ENCODE measurements around the gene NUBP2. TPM values are rescaled to one million over a fixed set of nuclear protein-coding genes. Genes with fewer than 3 reads are reported as not detected.

The NUBP2 gene
- total RNA-seq, 1 donor from 2014 or later: 82.9 TPM

DNA sequence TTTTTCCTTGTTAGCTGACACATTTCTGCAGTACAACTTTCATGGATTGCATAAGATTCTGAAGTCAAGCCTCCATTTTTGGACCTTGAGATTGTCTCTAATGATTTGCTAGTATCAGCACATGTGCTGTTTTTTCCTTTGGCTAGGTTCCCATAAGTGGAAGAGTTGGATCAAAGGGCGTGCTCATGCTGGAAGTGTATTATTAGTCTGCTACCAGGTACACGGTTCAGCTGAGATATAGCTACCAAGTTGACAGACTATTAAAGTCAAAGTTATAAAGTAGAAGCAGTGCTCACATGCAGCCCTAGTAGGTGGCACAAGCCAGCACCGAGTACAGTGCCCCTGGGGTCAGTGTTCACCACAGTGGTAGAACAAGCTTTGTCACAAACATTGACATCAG lies 47.5 kb downstream of the NUBP2 start:
- FAIRE-seq (no peak), DNase-seq (ENCODE audit: low read depth) (no peak)
- peaks cover 2% of the 10 kb centered on the region for H3K36me3 ChIP-seq (ENCODE audit: control insufficient read depth, insufficient read depth, low read length)
- H3K27me3 ChIP-seq (ENCODE audit: control insufficient read depth, insufficient read depth, low read length): no peaks in the 10 kb centered on the region
- H3K4me3 ChIP-seq (ENCODE audit: low read depth, low read length): no peak overlapping the region
- TF ChIP-seq, protein P1, sequence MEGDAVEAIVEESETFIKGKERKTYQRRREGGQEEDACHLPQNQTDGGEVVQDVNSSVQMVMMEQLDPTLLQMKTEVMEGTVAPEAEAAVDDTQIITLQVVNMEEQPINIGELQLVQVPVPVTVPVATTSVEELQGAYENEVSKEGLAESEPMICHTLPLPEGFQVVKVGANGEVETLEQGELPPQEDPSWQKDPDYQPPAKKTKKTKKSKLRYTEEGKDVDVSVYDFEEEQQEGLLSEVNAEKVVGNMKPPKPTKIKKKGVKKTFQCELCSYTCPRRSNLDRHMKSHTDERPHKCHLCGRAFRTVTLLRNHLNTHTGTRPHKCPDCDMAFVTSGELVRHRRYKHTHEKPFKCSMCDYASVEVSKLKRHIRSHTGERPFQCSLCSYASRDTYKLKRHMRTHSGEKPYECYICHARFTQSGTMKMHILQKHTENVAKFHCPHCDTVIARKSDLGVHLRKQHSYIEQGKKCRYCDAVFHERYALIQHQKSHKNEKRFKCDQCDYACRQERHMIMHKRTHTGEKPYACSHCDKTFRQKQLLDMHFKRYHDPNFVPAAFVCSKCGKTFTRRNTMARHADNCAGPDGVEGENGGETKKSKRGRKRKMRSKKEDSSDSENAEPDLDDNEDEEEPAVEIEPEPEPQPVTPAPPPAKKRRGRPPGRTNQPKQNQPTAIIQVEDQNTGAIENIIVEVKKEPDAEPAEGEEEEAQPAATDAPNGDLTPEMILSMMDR (IDR thresholded peaks at IDR 0.05; ENCODE audit: insufficient read depth, low read length, severe bottlenecking): no peak

DNA sequence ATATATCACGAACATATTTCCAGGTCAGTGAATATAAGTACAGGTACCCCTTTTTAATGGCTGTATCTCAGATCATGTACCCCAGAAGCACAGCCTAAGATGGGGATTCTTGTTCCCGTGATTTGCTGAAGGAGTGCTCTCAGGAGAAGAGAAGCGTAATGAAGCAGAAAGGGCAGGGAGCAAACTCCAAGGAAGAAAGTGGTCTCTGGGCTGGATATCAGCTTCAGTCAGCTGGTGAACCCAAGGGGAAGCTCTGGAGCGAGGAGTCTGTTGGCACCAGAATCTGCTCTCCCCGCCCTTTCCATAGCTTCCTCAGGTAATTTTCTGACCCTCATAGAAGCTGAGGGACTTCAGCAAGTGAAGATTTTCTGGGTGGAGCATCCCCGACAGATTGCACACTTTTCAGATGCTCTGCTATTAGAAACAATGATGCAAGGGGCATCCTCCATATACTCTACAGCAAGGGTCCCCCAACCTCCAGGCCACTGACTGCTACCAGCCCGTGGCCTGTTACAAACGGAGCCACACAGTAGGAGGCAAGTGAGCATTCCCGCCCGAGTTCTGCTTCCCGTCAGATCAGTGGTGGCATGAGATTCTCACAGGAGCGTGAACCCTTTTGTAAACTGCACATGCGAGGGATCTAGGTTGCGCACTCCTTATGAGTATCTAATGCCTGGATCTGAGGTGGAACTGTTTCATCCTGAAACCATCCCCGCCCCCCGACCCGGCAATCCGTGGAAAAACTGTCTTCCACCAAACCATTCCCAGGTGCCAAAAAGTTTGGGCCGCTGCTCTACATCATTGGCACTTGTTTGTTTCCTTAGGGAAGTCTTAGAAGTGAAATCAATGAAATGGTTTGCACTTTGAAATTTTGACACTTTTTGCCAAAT lies 48.7 kb downstream of the NUBP2 start:
- peaks cover 2% of the 10 kb centered on the region for H3K36me3 ChIP-seq (ENCODE audit: control insufficient read depth, insufficient read depth, low read length)
- TF ChIP-seq, protein P1 (IDR thresholded peaks at IDR 0.05; ENCODE audit: insufficient read depth, low read length, severe bottlenecking): no peak
- DNase-seq (ENCODE audit: low read depth) (no peak), FAIRE-seq (no peak)
- H3K4me3 ChIP-seq (ENCODE audit: low read depth, low read length): no peak overlapping the region
- H3K27me3 ChIP-seq (ENCODE audit: control insufficient read depth, insufficient read depth, low read length): no peaks in the 10 kb centered on the region

DNA sequence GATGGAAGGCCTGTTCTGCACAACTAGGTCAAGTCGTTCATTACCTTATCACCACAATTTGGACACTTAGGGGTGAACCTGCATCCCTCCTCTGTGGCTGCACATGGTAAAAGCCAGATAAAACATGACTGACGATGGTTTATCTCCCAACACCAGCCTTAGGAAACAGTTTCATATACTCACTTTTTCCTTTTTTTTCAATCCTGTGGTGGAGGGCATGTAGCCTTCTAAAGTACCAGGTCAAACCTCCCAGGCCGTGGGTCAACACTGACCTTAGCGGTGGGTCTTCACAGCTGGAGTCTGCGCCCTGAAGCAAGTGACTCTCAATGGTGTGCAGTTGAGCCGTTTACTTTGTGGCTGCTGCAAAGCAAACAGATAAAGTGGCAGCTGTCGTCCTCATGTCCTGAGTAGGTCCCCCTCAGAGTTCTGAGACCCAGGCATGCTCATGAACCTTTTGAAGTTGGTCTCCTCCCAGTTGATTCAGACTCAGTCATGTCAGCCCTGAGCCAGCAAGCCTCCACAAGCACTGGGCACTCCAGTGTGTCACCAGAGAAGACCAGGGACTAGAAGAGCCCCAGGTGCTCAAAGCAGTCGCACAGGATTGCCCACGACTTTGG lies 50.2 kb downstream of the NUBP2 start:
- DNase-seq (ENCODE audit: low read depth) (peak; percentile 90), FAIRE-seq (no peak)
- TF ChIP-seq, protein P1 (IDR thresholded peaks at IDR 0.05; ENCODE audit: insufficient read depth, low read length, severe bottlenecking): no peak
- H3K36me3 ChIP-seq (ENCODE audit: control insufficient read depth, insufficient read depth, low read length): peaks cover 2% of the 10 kb centered on the region
- H3K27me3 ChIP-seq (ENCODE audit: control insufficient read depth, insufficient read depth, low read length): no peaks in the 10 kb centered on the region
- no peak overlapping the region for H3K4me3 ChIP-seq (ENCODE audit: low read depth, low read length)

DNA sequence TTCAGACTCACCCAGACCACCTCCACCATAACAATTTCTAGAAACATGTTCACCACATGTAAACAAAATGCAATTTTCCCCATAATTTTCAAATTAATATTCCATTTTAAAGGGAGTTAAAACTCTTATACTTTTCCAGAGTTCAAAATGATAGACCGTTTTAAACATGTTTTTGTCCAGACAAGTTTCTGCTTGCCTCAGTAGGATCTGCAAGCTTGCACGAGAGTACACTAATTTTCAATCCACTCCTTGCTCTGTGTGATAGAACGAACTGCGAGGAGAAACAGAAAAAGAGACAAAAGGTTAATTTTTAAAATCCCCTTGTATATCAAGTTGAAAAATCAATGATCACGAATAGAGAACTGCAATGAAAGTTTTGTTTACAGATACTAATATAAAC lies 51.3 kb downstream of the NUBP2 start:
- H3K27me3 ChIP-seq (ENCODE audit: control insufficient read depth, insufficient read depth, low read length): no peaks in the 10 kb centered on the region
- FAIRE-seq (no peak), DNase-seq (ENCODE audit: low read depth) (peak; percentile 83)
- H3K4me3 ChIP-seq (ENCODE audit: low read depth, low read length): no peak overlapping the region
- TF ChIP-seq, protein P1 (IDR thresholded peaks at IDR 0.05; ENCODE audit: insufficient read depth, low read length, severe bottlenecking): no peak
- no peaks in the 10 kb centered on the region for H3K36me3 ChIP-seq (ENCODE audit: control insufficient read depth, insufficient read depth, low read length)

Other genes with a start within 250 kb of the NUBP2 start
- gene TMEM204, start 249.3 kb upstream of the NUBP2 start, total RNA-seq: under 0.01 TPM in 1 of 2 replicates, not detected in the other
- gene IFT140, start 170.9 kb upstream of the NUBP2 start, total RNA-seq: 10.8 and 12.4 TPM in 2 replicates
- 3.9 and 5.0 TPM in 2 replicates for gene CRAMP1, start 170.6 kb upstream of the NUBP2 start, total RNA-seq
- 55.0 and 59.2 TPM in 2 replicates for gene JPT2, start 104.7 kb upstream of the NUBP2 start, total RNA-seq
- gene MAPK8IP3, start 76.8 kb upstream of the NUBP2 start, total RNA-seq: 24.5 and 28.7 TPM in 2 replicates
- gene NME3, start 11.4 kb upstream of the NUBP2 start, total RNA-seq: 48.5 and 56.9 TPM in 2 replicates
- 5.8 and 6.1 TPM in 2 replicates for gene EME2, start 10.2 kb upstream of the NUBP2 start, total RNA-seq
- 71.3 and 74.8 TPM in 2 replicates for gene MRPS34, start 9.8 kb upstream of the NUBP2 start, total RNA-seq
- gene SPSB3, start 389 bp upstream of the NUBP2 start, total RNA-seq: 35.5 and 48.2 TPM in 2 replicates
- under 0.01 TPM in 1 of 2 replicates, not detected in the other for gene IGFALS, start 10.7 kb downstream of the NUBP2 start, total RNA-seq
- gene HAGH, start 43.9 kb downstream of the NUBP2 start, total RNA-seq: 60.0 and 91.8 TPM in 2 replicates
- gene FAHD1, start 44.2 kb downstream of the NUBP2 start, total RNA-seq: 61.6 and 61.9 TPM in 2 replicates
- gene MEIOB, start 89.2 kb downstream of the NUBP2 start, total RNA-seq: 0.26 TPM in 1 of 2 replicates, not detected in the other
- 2.2 TPM in 1 of 2 replicates, not detected in the other for gene HS3ST6, start 135.5 kb downstream of the NUBP2 start, total RNA-seq
- 2.9 and 6.0 TPM in 2 replicates for gene MSRB1, start 160.2 kb downstream of the NUBP2 start, total RNA-seq
- under 0.01 and 0.13 TPM in 2 replicates for gene RPL3L, start 171.7 kb downstream of the NUBP2 start, total RNA-seq
- 115 and 219 TPM in 2 replicates for gene NDUFB10, start 176.6 kb downstream of the NUBP2 start, total RNA-seq
- 5,082 and 6,563 TPM in 2 replicates for gene RPS2, start 181.9 kb downstream of the NUBP2 start, total RNA-seq
- gene RNF151, start 183.9 kb downstream of the NUBP2 start, total RNA-seq: not detected in 2 replicates
- 38.5 and 44.5 TPM in 2 replicates for gene TBL3, start 189.1 kb downstream of the NUBP2 start, total RNA-seq
- 1.6 and 2.0 TPM in 2 replicates for gene NOXO1, start 198.5 kb downstream of the NUBP2 start, total RNA-seq
- 16.1 and 18.4 TPM in 2 replicates for gene GFER, start 201.2 kb downstream of the NUBP2 start, total RNA-seq
- gene SYNGR3, start 207.0 kb downstream of the NUBP2 start, total RNA-seq: 2.9 and 5.2 TPM in 2 replicates
- 26.3 and 31.9 TPM in 2 replicates for gene ZNF598, start 226.9 kb downstream of the NUBP2 start, total RNA-seq
- 0.13 TPM in 1 of 2 replicates, not detected in the other for gene NPW, start 236.8 kb downstream of the NUBP2 start, total RNA-seq
- gene NHERF2, start 243.9 kb downstream of the NUBP2 start, total RNA-seq: 15.8 and 20.1 TPM in 2 replicates

All from bronchial epithelial cell (primary cell).